22Rv1 (cell line): ENCODE data around the gene ANGPTL5.

Source experiments
- ZFX ChIP-seq: fragments of 450-650 bp; IDR thresholded peaks from 2 replicates; pipeline ENCODE4 v1.6.1; 2017; ENCODE audit warnings: antibody characterized with exemption, borderline replicate concordance
- TF ChIP-seq, protein P1 (sequence below): fragments of 450-650 bp; IDR thresholded peaks from 2 replicates; pipeline ENCODE4 v1.5.1; 2017; ENCODE audit warnings: mild to moderate bottlenecking

DNA sequence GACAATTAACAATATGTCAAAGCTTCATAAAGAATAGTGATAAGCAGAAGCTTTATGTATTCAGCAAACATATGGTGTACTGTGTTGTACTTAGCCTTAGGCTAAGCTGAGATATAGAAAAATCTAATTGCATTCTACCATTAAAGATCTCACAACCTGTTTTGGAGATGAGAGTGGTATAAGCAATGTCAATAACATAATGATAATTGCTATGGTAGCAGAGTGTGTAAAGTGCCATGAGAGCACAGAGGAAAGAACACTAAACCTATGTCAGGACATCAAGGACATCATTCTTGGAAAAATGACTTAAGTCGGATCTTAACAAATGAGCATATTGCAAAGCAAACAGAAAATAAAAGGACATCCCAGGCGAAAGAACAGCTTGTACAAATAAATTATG lies 28.6 kb upstream of the ANGPTL5 start:
- TF ChIP-seq, protein P1, sequence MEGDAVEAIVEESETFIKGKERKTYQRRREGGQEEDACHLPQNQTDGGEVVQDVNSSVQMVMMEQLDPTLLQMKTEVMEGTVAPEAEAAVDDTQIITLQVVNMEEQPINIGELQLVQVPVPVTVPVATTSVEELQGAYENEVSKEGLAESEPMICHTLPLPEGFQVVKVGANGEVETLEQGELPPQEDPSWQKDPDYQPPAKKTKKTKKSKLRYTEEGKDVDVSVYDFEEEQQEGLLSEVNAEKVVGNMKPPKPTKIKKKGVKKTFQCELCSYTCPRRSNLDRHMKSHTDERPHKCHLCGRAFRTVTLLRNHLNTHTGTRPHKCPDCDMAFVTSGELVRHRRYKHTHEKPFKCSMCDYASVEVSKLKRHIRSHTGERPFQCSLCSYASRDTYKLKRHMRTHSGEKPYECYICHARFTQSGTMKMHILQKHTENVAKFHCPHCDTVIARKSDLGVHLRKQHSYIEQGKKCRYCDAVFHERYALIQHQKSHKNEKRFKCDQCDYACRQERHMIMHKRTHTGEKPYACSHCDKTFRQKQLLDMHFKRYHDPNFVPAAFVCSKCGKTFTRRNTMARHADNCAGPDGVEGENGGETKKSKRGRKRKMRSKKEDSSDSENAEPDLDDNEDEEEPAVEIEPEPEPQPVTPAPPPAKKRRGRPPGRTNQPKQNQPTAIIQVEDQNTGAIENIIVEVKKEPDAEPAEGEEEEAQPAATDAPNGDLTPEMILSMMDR: no peak
- no peak for TF ChIP-seq ZFX
